Natural killer cell (primary cell): Measurements from ENCODE around the gene VRTN. TPM values are rescaled to one million over a fixed set of nuclear protein-coding genes. Genes with fewer than 3 reads are reported as not detected.

Source experiments
- ATAC-seq, 3 donors: fragments of 150-1000 bp in 2 of 3; fragments of 200-7000 bp in 1 of 3; cut with Tn5 transposase; 1 replicate in 1 of 3; 2 replicates in 2 of 3; pipeline ENCODE4 v1.10.0; 2021; ENCODE audit warnings: mild to moderate bottlenecking in 2 of 3, moderate library complexity in 2 of 3
- DNase-seq, 2 donors: peaks; one replicate each; pipeline versions ENCODE4 v3.0.0 to v3.0.0-alpha.2; 2013 to 2021; ENCODE audit warnings: mixed read lengths in 1 of 2
- H3K27ac ChIP-seq: one replicate; pipeline ENCODE4 v1.5.1; 2013; ENCODE audit warnings: mild to moderate bottlenecking, low read length
- H3K27me3 ChIP-seq: one replicate; pipeline ENCODE4 v1.6.1; 2013; ENCODE audit warnings: low read length; ENCODE audit not compliant: control insufficient read depth, insufficient read depth
- H3K36me3 ChIP-seq: one replicate; pipeline ENCODE4 v1.6.1; 2013; ENCODE audit warnings: low read length; ENCODE audit not compliant: control insufficient read depth, insufficient read depth
- H3K4me1 ChIP-seq: one replicate; pipeline ENCODE4 v1.6.1; 2013; ENCODE audit warnings: low read length; ENCODE audit not compliant: control insufficient read depth, insufficient read depth
- H3K4me3 ChIP-seq: one replicate; pipeline ENCODE4 v1.5.1; 2013; ENCODE audit warnings: low read length
- H3K9me3 ChIP-seq: one replicate; pipeline ENCODE4 v1.6.1; 2013; ENCODE audit warnings: low read length; ENCODE audit not compliant: control insufficient read depth, insufficient read depth
- H3K27ac Mint-ChIP-seq, 2 donors: one replicate each; pipeline ENCODE4 v1.8.0; 2022; ENCODE audit warnings: mild to moderate bottlenecking in 2 of 2, mixed read lengths in 2 of 2, moderate library complexity in 1 of 2
- H3K27me3 Mint-ChIP-seq, 2 donors: one replicate each; pipeline ENCODE4 v1.8.0; 2022; ENCODE audit warnings: low read depth in 2 of 2, mixed read lengths in 2 of 2
- H3K36me3 Mint-ChIP-seq: one replicate; pipeline ENCODE4 v1.8.0; 2022; ENCODE audit warnings: mixed read lengths
- H3K4me1 Mint-ChIP-seq, 2 donors: one replicate each; pipeline ENCODE4 v1.8.0; 2022; ENCODE audit warnings: mixed read lengths in 2 of 2
- H3K4me3 Mint-ChIP-seq: one replicate; pipeline ENCODE4 v1.8.0; 2022; ENCODE audit warnings: mild to moderate bottlenecking, moderate library complexity, mixed read lengths
- H3K9me3 Mint-ChIP-seq, 2 donors: one replicate each; pipeline ENCODE4 v1.8.0; 2022; ENCODE audit warnings: mixed read lengths in 2 of 2
- CTCF ChIP-seq: fragments of 200-600 bp; IDR thresholded peaks from one replicate; pipeline ENCODE4 v1.8.0; 2022; ENCODE audit warnings: antibody characterized with exemption
- WGBS: methylation state at CpG from one replicate; pipeline ENCODE4 v1.1.7; 2013; ENCODE audit warnings: missing lambda C conversion rate; ENCODE audit not compliant: insufficient coverage; 5-methylcytosine and 5-hydroxymethylcytosine counted together
- intact Hi-C: fragments of 100-400 bp; cut with micrococcal nuclease; formaldehyde crosslinking; loops from one replicate; pipeline ENCODE4 v1.14.2; 2022
- total RNA-seq, 4 donors: library from RNA; stranded (reverse); fragments of 120-200 nt in 1 of 4; gene quantifications; one replicate each; pipeline versions ENCODE4 v1.2.3 to v1.2.4, GENCODE V29; 2013 to 2022

The VRTN gene
- total RNA-seq, 3 donors from 2014 or later (not counting 1 experiment from before 2014, with no cell fraction given) = not detected

DNA sequence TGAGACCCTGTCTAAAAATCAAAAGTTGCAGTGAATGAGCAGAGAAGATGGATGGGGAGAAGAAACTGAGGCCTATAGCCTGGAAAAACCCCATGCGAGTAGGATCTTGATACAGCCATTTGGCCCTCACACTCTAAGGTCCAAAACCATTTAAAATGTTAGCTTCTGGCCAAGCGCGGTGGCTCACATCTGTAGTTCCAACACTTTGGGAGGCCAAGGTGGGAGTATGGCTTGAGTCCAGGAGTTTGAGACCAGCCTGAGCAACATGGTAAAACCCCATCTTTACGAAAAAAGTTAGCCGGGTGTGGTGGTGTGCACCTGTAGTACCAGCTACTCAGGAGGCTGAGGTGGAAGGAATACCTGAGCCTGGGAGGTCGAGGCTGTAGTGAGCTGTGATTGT lies 19.8 kb downstream of the VRTN start:
- Histone ChIP-seq H3K27ac (no peak overlapping the region), H3K4me3 (no peak overlapping the region), H3K36me3 (no peaks in the 10 kb centered on the region), H3K27me3 (no peaks in the 10 kb centered on the region), H3K9me3 (no peaks in the 10 kb centered on the region), H3K4me1 (no peaks in the 10 kb centered on the region)
- TF ChIP-seq CTCF = no peak
- DNase-seq = no peak
- WGBS = 92% methylated on average over 6 of the region's 6 CpGs
- intact Hi-C loops = loop anchor here (10.0 kb wide), 1 partner anchor 437 kb away; no protein-coding TSS in a partner anchor
- Mint-ChIP-seq H3K27me3 (peaks cover 8 to 9% of the 10 kb centered on the region in 2 donors), H3K36me3 (no peaks in the 10 kb centered on the region), H3K27ac (no peak overlapping the region), H3K9me3 (no peaks in the 10 kb centered on the region), H3K4me3 (no peak overlapping the region), H3K4me1 (no peaks in the 10 kb centered on the region)
- no peak for ATAC-seq

- no peak for TF ChIP-seq CTCF
- no peaks in the 10 kb centered on the region for H3K4me1 ChIP-seq
- H3K9me3 ChIP-seq = no peaks in the 10 kb centered on the region
- H3K4me3 ChIP-seq = no peak overlapping the region
- no peak overlapping the region for H3K27ac ChIP-seq
- no peaks in the 10 kb centered on the region for H3K9me3 Mint-ChIP-seq
- H3K27me3 ChIP-seq = no peaks in the 10 kb centered on the region
- DNase-seq (no peak), ATAC-seq (no peak)
- no peaks in the 10 kb centered on the region for H3K36me3 Mint-ChIP-seq
- H3K36me3 ChIP-seq = no peaks in the 10 kb centered on the region
- no peak overlapping the region for H3K4me3 Mint-ChIP-seq
- H3K27ac Mint-ChIP-seq = no peak overlapping the region
- intact Hi-C loops = loop anchor here (10.0 kb wide), 1 partner anchor 436 kb away; no protein-coding TSS in a partner anchor
- peaks cover 8 to 9% of the 10 kb centered on the region in 2 donors for H3K27me3 Mint-ChIP-seq
- 87% methylated on average over 8 of the region's 8 CpGs for WGBS
- H3K4me1 Mint-ChIP-seq = no peaks in the 10 kb centered on the region
Observed at GRCh38 chr14:74368441-74368840, 20.2 kb downstream of the VRTN start.

GRCh38 chr14:74377976-74378690 lies 29.9 kb downstream of the VRTN start:
- H3K27ac ChIP-seq = no peak overlapping the region
- no peaks in the 10 kb centered on the region for H3K36me3 ChIP-seq
- Mint-ChIP-seq H3K9me3 (no peaks in the 10 kb centered on the region), H3K4me3 (no peak overlapping the region), H3K36me3 (no peaks in the 10 kb centered on the region), H3K27me3 (peaks cover 2 to 5% of the 10 kb centered on the region in 2 donors), H3K27ac (no peak overlapping the region), H3K4me1 (no peaks in the 10 kb centered on the region)
- H3K27me3 ChIP-seq = no peaks in the 10 kb centered on the region
- intact Hi-C loops = no loop called here
- H3K9me3 ChIP-seq = no peaks in the 10 kb centered on the region
- no peak for TF ChIP-seq CTCF
- no peak overlapping the region for H3K4me3 ChIP-seq
- 94% methylated on average over 38 of the region's 38 CpGs for WGBS
- H3K4me1 ChIP-seq = no peaks in the 10 kb centered on the region
- no peak for ATAC-seq
- no peak for DNase-seq

- Histone ChIP-seq H3K36me3 (no peaks in the 10 kb centered on the region), H3K9me3 (no peaks in the 10 kb centered on the region), H3K4me1 (no peaks in the 10 kb centered on the region), H3K4me3 (no peak overlapping the region), H3K27ac (no peak overlapping the region), H3K27me3 (no peaks in the 10 kb centered on the region)
- no peak for DNase-seq
- Mint-ChIP-seq H3K9me3 (no peaks in the 10 kb centered on the region), H3K27me3 (peaks cover 9 to 11% of the 10 kb centered on the region in 2 donors), H3K4me1 (no peaks in the 10 kb centered on the region), H3K4me3 (no peak overlapping the region), H3K27ac (no peak overlapping the region), H3K36me3 (no peaks in the 10 kb centered on the region)
- WGBS = 96% methylated on average over 7 of the region's 9 CpGs
- no peak for ATAC-seq
- TF ChIP-seq CTCF = no peak
- intact Hi-C loops = no loop called here
Observed at GRCh38 chr14:74380172-74380571, 31.9 kb downstream of the VRTN start.
